Neutrophil (primary cell): ENCODE results near the gene IRAK3.

Experiments
- H3K27ac ChIP-seq: fragments of 200-600 bp; sonication (generic); 2 replicates; pipeline ENCODE4 v1.5.1; 2016; ENCODE audit warnings: mild to moderate bottlenecking, moderate library complexity
- H3K27me3 ChIP-seq: fragments of 200-600 bp; sonication (generic); 2 replicates; pipeline ENCODE4 v1.6.0; 2016; ENCODE audit warnings: mild to moderate bottlenecking
- H3K36me3 ChIP-seq: fragments of 200-600 bp; sonication (generic); 2 replicates; pipeline ENCODE4 v1.5.1; 2017
- H3K4me1 ChIP-seq, 2 experiments: fragments of 200-600 bp in 1 of 2; sonication (generic) in 1 of 2; 1 replicate in 1 of 2; 2 replicates in 1 of 2; pipeline versions ENCODE4 v1.5.1 to v1.6.1; 2013 to 2016; ENCODE audit warnings: low read depth in 1 of 2, low read length in 1 of 2, mild to moderate bottlenecking in 1 of 2, moderate library complexity in 1 of 2; ENCODE audit not compliant: control insufficient read depth in 1 of 2, insufficient read depth in 1 of 2
- H3K4me3 ChIP-seq, 2 experiments: fragments of 200-600 bp in 1 of 2; sonication (generic) in 1 of 2; 1 replicate in 1 of 2; 2 replicates in 1 of 2; pipeline ENCODE4 v1.5.1; 2013 to 2016; ENCODE audit warnings: low read depth in 1 of 2, low read length in 1 of 2, mild to moderate bottlenecking in 1 of 2, moderate library complexity in 1 of 2
- H3K9me3 ChIP-seq: fragments of 200-600 bp; sonication (generic); 2 replicates; pipeline ENCODE4 v1.5.1; 2016
- CTCF ChIP-seq: fragments of 200-600 bp; sonication (generic); IDR thresholded peaks from 2 replicates; pipeline ENCODE4 v1.5.1; 2016; ENCODE audit warnings: antibody characterized with exemption

Gene IRAK3

GRCh38 chr12:66268562-66268961, 79.5 kb downstream of the IRAK3 start:
- H3K4me3 ChIP-seq: peak overlapping the region; percentile 37 to 50
- H3K36me3 ChIP-seq: no peaks in the 10 kb centered on the region
- peaks cover 52 to 54% of the 10 kb centered on the region in 2 experiments for H3K4me1 ChIP-seq
- no peaks in the 10 kb centered on the region for H3K27me3 ChIP-seq
- no peak for TF ChIP-seq CTCF
- H3K9me3 ChIP-seq: no peaks in the 10 kb centered on the region
- peak overlapping the region; percentile 88 for H3K27ac ChIP-seq

GRCh38 chr12:66269142-66269541, 80.1 kb downstream of the IRAK3 start:
- Histone ChIP-seq H3K27ac (peak overlapping the region; percentile 88), H3K4me1 (peaks cover 52 to 54% of the 10 kb centered on the region in 2 experiments), H3K4me3 (peak overlapping the region; percentile 37 to 50), H3K9me3 (no peaks in the 10 kb centered on the region), H3K36me3 (no peaks in the 10 kb centered on the region), H3K27me3 (no peaks in the 10 kb centered on the region)
- no peak for TF ChIP-seq CTCF

GRCh38 chr12:66269757-66270383, 80.9 kb downstream of the IRAK3 start:
- no peak for TF ChIP-seq CTCF
- no peaks in the 10 kb centered on the region for H3K36me3 ChIP-seq
- H3K9me3 ChIP-seq: no peaks in the 10 kb centered on the region
- peak overlapping the region in 1 of 2 experiments; percentile 50 for H3K4me3 ChIP-seq
- no peaks in the 10 kb centered on the region for H3K27me3 ChIP-seq
- H3K4me1 ChIP-seq: peaks cover 54 to 59% of the 10 kb centered on the region in 2 experiments
- peak overlapping the region; percentile 88 for H3K27ac ChIP-seq

- H3K4me1 ChIP-seq: peaks cover 61 to 66% of the 10 kb centered on the region in 2 experiments
- peak overlapping the region in 1 of 2 experiments; percentile 4 for H3K4me3 ChIP-seq
- H3K36me3 ChIP-seq: no peaks in the 10 kb centered on the region
- TF ChIP-seq CTCF: no peak
- H3K27me3 ChIP-seq: no peaks in the 10 kb centered on the region
- H3K9me3 ChIP-seq: no peaks in the 10 kb centered on the region
- H3K27ac ChIP-seq: peak overlapping the region; percentile 88
These were observed 81.6 kb downstream of the IRAK3 start for GRCh38 chr12:66270613-66271012.

GRCh38 chr12:66272650-66273049, 83.6 kb downstream of the IRAK3 start:
- Histone ChIP-seq H3K4me3 (no peak overlapping the region), H3K27me3 (no peaks in the 10 kb centered on the region), H3K27ac (no peak overlapping the region), H3K4me1 (peaks cover 57 to 62% of the 10 kb centered on the region in 2 experiments), H3K36me3 (no peaks in the 10 kb centered on the region), H3K9me3 (no peaks in the 10 kb centered on the region)
- TF ChIP-seq CTCF: no peak
